Right lobe of liver (tissue), 6 donors: ENCODE results near the gene CXCL11. TPM values are rescaled to one million over a fixed set of nuclear protein-coding genes. Genes with fewer than 3 reads are reported as not detected.
A peak's percentile ranks its signal among the peaks of the same experiment; 100 is the strongest.

Experiments used
- ATAC-seq, 4 donors: fragments of 200-7000 bp; cut with Tn5 transposase; one replicate each; pipeline ENCODE4 v1.9.1; 2020; ENCODE audit warnings: mild to moderate bottlenecking in 4 of 4, moderate library complexity in 4 of 4
- DNase-seq, 3 donors: peaks; one replicate each; pipeline ENCODE4 v3.0.0-alpha.2; 2020
- H3K27ac ChIP-seq, 3 donors: fragments of 200-600 bp; one replicate each; pipeline ENCODE4 v1.8.0; 2022
- H3K27me3 ChIP-seq, 2 donors: fragments of 200-600 bp; one replicate each; pipeline ENCODE4 v1.8.0; 2022
- H3K36me3 ChIP-seq, 4 donors: fragments of 200-600 bp; sonication (generic) in 1 of 4; one replicate each; pipeline versions ENCODE4 v1.5.1 to v1.8.0; 2017 to 2022; ENCODE audit warnings: control low read depth in 1 of 4
- H3K4me1 ChIP-seq, 4 donors: fragments of 200-600 bp; sonication (generic) in 1 of 4; one replicate each; pipeline versions ENCODE4 v1.5.1 to v1.8.0; 2017 to 2022; ENCODE audit warnings: control low read depth in 1 of 4
- H3K4me3 ChIP-seq, 3 donors: fragments of 200-600 bp; one replicate each; pipeline ENCODE4 v1.8.0; 2022
- H3K9me3 ChIP-seq, 4 donors: fragments of 200-600 bp; sonication (generic) in 1 of 4; one replicate each; pipeline versions ENCODE4 v1.5.1 to v1.8.0; 2017 to 2022; ENCODE audit warnings: control low read depth in 1 of 4
- POLR2A ChIP-seq: fragments of 450-650 bp; IDR thresholded peaks from one replicate; pipeline ENCODE4 v1.6.1; 2017; ENCODE audit warnings: antibody characterized with exemption, mild to moderate bottlenecking
- WGBS: methylation state at CpG from one replicate; pipeline ENCODE4 v1.1.6; 2018; ENCODE audit warnings: low coverage, low lambda C conversion rate; ENCODE audit not compliant: insufficient coverage; ENCODE audit errors: missing lambda C conversion rate; 5-methylcytosine and 5-hydroxymethylcytosine counted together
- intact Hi-C, 2 donors: fragments of 100-400 bp; cut with DNase I; formaldehyde crosslinking; loops; one replicate each; pipeline versions ENCODE4 v1.11.2 to v1.14.1; 2022
- total RNA-seq, 6 experiments: library from RNA; depleted of rRNA in 2 of 6; stranded (reverse); fragments of >200 nt in 2 of 6; fragmentation: NEBNext Ultra II Directional in 3 of 6; extraction: Animal tissue kit (Norgen Biotek cat#: 25700) in 3 of 6; gene quantifications; one replicate each; pipeline versions ENCODE4 v1.1.0 to v1.2.4, GENCODE V29; 2016 to 2023
- TF ChIP-seq, protein P1 (sequence below), 4 donors: fragments of 200-600 bp in 3 of 4; fragments of 450-650 bp in 1 of 4; IDR thresholded peaks; one replicate each; pipeline versions ENCODE4 v1.5.1 to v1.8.0; 2016 to 2022; ENCODE audit warnings: antibody characterized with exemption in 4 of 4, mild to moderate bottlenecking in 2 of 4
- donor health status: DM: no; HTN: yes; CAD: no.
- donor health status: DM: no; HTN: no; CAD: no.
- donor health status: DM: no; HTN: no; CAD: no.
- donor health status: DM: no; HTN: yes; CAD: no.
- donor health status: DM: no; HTN: yes; CAD: no.

CXCL11 gene
- total RNA-seq, 6 experiments from 2014 or later, result 0.20 to 0.35 TPM; not detected in 4

GRCh38 chr4:76066546-76066945 lies 30.7 kb upstream of the CXCL11 start:
- Histone ChIP-seq H3K4me1 (no peaks in the 10 kb centered on the region), H3K36me3 (no peaks in the 10 kb centered on the region), H3K27ac (no peak overlapping the region), H3K4me3 (no peak overlapping the region), H3K27me3 (no peaks in the 10 kb centered on the region), H3K9me3 (no peaks in the 10 kb centered on the region)
- intact Hi-C loops, result loop anchor here (5.0 to 10.0 kb wide), 2 partner anchors 64 to 72 kb away; partner anchors contain the start of gene SDAD1 (in 1 of the 2)
- TF ChIP-seq, protein P1, sequence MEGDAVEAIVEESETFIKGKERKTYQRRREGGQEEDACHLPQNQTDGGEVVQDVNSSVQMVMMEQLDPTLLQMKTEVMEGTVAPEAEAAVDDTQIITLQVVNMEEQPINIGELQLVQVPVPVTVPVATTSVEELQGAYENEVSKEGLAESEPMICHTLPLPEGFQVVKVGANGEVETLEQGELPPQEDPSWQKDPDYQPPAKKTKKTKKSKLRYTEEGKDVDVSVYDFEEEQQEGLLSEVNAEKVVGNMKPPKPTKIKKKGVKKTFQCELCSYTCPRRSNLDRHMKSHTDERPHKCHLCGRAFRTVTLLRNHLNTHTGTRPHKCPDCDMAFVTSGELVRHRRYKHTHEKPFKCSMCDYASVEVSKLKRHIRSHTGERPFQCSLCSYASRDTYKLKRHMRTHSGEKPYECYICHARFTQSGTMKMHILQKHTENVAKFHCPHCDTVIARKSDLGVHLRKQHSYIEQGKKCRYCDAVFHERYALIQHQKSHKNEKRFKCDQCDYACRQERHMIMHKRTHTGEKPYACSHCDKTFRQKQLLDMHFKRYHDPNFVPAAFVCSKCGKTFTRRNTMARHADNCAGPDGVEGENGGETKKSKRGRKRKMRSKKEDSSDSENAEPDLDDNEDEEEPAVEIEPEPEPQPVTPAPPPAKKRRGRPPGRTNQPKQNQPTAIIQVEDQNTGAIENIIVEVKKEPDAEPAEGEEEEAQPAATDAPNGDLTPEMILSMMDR (IDR thresholded peaks at IDR 0.05), result no peak
- TF ChIP-seq POLR2A, result no peak
- peak in 1 of 4 donors; percentile 38 for ATAC-seq
- no peak for DNase-seq
- no CpG with 5 or more reads among the region's 3 CpGs for WGBS

DNA sequence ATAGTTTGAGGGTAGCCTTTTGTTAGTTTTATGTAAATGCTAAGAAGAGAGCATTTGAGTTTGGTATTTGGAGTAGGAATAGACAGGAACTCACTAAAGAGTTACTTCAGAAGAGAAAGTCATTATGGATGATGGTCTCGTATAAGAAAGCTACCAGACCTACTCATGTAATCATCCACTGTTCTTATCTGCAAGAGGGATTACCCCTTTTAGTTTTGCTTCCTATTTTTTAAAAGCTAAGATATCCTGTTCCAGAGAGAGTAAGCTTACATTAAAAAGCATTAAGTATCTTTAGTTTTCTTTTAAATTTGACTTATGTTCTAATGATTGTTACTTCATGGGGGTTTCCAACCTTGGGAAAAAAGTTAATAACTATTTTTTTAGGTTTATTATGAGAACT lies 26.1 kb upstream of the CXCL11 start:
- Histone ChIP-seq H3K9me3 (no peaks in the 10 kb centered on the region), H3K27ac (no peak overlapping the region), H3K4me3 (no peak overlapping the region), H3K27me3 (no peaks in the 10 kb centered on the region), H3K36me3 (no peaks in the 10 kb centered on the region), H3K4me1 (peaks cover 0 to 7% (median under 1%) of the 10 kb centered on the region in 4 donors)
- TF ChIP-seq, protein P1 (IDR thresholded peaks at IDR 0.05), result no peak
- TF ChIP-seq POLR2A, result no peak
- ATAC-seq, result no peak
- DNase-seq, result no peak
- WGBS, result 67% methylated on average over 1 of the region's 1 CpG
- intact Hi-C loops, result loop anchor here in 1 of 2 donors (10.0 kb wide), 1 partner anchor 67 kb away; the partner anchor contains the start of gene SDAD1

- no peaks in the 10 kb centered on the region for H3K9me3 ChIP-seq
- no peaks in the 10 kb centered on the region for H3K36me3 ChIP-seq
- WGBS, result 70% methylated on average over 1 of the region's 1 CpG
- TF ChIP-seq, protein P1 (IDR thresholded peaks at IDR 0.05), result no peak
- no peak for TF ChIP-seq POLR2A
- H3K4me3 ChIP-seq, result no peak overlapping the region
- no peaks in the 10 kb centered on the region for H3K27me3 ChIP-seq
- intact Hi-C loops, result loop anchor here in 1 of 2 donors (10.0 kb wide), 1 partner anchor 67 kb away; the partner anchor contains the start of gene SDAD1
- no peak for ATAC-seq
- DNase-seq, result no peak
- H3K4me1 ChIP-seq, result peaks cover 0 to 7% (median under 1%) of the 10 kb centered on the region in 4 donors
- H3K27ac ChIP-seq, result no peak overlapping the region
Measured at GRCh38 chr4:76061421-76061820, 25.6 kb upstream of the CXCL11 start.

DNA sequence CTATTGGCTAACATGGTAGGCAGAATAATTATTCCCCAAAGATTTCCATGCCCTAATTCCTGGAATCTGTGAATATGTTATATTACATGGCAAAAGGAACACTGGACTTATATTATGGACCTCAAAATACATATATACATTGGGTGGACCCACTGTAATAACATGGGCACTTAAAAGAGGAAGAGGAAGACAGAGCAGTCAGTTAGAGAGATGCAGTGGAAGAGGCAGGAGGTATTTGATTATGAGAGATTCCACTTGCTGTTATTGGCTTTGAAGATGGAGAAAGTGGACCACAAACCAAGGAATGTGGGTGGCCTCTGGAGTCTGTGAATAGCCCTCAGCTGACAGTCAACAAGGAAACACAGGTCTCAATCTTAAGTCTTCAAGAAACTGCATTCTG lies 24.6 kb upstream of the CXCL11 start:
- DNase-seq, result no peak
- Histone ChIP-seq H3K9me3 (no peaks in the 10 kb centered on the region), H3K4me3 (no peak overlapping the region), H3K36me3 (no peaks in the 10 kb centered on the region), H3K27me3 (no peaks in the 10 kb centered on the region), H3K27ac (no peak overlapping the region), H3K4me1 (peaks cover 0 to 7% (median under 1%) of the 10 kb centered on the region in 4 donors)
- intact Hi-C loops, result loop anchor here in 1 of 2 donors (10.0 kb wide), 1 partner anchor 66 kb away; the partner anchor contains the start of gene SDAD1
- TF ChIP-seq, protein P1 (IDR thresholded peaks at IDR 0.05), result no peak
- TF ChIP-seq POLR2A, result no peak
- ATAC-seq, result peak in 1 of 4 donors; percentile 17
